CD4-positive, alpha-beta T cell treated with Interleukin-4 for 4 hours (primary cell): ENCODE measurements around the gene C6orf132.

Experiments used
- DNase-seq: peaks from one replicate; pipeline ENCODE4 v3.0.0-alpha.2; 2020

C6orf132 gene

GRCh38 chr6:42135161-42135560, 7.3 kb downstream of the C6orf132 start:
- DNase-seq = no peak

GRCh38 chr6:42133926-42134325, 8.5 kb downstream of the C6orf132 start:
- DNase-seq = no peak

DNA sequence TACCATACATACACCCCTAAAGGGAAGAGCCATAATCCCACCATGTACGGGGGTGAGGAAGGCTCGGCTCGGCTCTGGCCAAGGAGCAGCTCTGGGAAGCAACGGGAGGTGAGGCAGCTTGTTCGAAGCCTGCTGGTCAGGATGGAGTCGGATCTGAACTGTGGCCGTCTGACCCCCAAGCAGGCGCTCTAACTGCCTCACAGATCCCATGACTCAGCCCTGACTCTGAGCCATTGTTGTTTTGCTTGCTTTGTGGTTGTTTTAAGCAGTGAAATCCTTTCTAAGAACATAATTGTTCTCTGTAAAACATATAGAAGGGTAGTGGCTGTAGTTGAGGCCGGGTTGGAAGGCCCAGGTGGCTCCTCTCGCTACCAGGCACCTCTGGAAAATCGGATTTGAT, 10.9 kb downstream of the C6orf132 start:
- no peak for DNase-seq

DNA sequence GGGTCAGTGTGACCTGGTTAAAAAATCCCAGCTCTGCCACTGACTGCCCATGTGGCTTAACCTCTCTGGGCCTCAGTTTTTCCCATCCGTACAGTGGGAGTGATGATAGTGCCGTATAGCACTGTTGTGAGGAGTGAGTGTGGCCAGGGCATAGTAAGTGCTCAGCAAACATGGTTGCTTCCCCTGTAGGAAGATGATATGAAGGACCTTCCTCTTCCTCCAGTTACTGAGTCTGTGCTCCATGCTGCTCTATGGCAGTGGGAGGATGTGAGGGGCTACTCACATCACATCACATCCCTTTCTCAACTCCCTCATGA, 13.1 kb downstream of the C6orf132 start:
- DNase-seq = no peak

- no peak for DNase-seq
Observed at GRCh38 chr6:42128460-42129359, 13.7 kb downstream of the C6orf132 start.

DNA sequence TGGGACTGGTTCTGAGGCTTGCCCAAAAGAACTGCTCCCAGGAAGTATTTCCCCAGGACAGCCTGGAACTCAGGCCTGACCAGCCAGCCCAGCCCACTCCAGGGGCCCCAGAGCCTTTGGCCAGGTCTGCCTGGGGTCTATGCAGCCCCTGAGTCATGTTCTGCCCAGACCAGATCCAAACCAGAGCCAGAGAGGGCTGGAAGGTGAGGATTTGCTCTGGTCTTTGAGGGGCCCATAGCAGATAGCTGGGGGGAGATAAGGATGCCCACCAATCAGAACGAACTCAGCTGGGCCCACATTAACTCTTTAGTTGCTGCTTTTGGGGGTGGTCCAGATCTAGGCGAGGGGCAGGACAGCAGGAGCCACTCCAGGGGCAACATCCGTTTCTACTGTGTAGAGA, 16.8 kb downstream of the C6orf132 start:
- DNase-seq = no peak

DNA sequence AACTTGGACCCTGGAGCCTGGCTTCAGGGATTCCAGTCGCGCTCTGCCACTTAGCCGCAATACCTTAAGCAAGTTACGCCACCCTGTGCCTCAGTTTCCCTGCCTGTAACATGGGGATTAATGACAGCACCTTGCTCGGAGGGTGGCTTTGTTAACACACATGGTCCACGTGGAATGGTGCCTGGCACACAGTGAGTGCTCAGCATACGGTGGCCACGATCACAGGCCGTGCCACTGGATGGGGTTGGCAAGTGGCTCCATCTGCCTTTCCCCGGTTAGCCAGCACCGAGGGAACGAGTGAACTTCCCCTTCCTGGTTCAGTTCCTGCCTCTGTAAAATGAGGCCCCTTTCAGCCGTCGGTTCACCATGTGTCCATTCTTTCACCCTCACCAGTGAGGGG, 17.2 kb downstream of the C6orf132 start:
- DNase-seq = no peak

GRCh38 chr6:42124223-42124836, 18.1 kb downstream of the C6orf132 start:
- no peak for DNase-seq

DNA sequence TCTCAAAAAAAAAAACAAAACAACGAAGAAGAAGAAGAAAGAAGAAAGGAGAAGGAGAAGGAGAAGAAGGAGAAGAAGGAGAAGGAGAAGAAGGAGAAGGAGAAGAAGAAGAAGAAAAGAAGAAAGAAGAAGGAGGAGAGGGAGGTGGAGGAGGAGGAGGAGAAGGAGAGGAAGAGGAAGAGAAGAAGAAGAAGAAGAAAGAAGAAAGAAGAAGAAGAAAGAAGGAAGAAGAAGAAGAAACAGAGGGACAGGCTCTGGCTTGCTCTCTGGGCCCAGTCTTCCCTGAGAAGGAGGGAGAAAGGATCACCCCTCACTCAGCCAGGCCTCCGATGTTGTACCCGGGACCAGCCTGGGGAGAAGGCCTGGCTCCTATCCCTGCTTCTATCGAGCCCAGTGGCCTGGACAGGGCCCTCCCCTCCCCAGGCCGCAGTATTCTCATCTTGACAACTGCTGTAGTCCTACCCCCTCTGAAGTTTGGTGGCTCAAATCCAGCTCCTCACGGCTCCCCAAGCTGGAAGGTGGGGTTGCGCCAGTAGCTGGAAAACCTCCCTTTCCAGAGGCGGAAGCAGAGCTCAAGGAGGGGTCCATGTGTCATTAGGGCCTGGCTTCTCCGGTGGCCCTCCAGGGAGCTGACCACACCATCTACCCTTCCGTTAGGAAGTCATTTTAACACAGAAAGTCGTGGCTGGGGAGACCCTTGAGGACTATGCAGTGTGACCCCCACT, 18.9 kb downstream of the C6orf132 start:
- DNase-seq = no peak

- no peak for DNase-seq
Observed at GRCh38 chr6:42120895-42121865, 21.2 kb downstream of the C6orf132 start.

DNA sequence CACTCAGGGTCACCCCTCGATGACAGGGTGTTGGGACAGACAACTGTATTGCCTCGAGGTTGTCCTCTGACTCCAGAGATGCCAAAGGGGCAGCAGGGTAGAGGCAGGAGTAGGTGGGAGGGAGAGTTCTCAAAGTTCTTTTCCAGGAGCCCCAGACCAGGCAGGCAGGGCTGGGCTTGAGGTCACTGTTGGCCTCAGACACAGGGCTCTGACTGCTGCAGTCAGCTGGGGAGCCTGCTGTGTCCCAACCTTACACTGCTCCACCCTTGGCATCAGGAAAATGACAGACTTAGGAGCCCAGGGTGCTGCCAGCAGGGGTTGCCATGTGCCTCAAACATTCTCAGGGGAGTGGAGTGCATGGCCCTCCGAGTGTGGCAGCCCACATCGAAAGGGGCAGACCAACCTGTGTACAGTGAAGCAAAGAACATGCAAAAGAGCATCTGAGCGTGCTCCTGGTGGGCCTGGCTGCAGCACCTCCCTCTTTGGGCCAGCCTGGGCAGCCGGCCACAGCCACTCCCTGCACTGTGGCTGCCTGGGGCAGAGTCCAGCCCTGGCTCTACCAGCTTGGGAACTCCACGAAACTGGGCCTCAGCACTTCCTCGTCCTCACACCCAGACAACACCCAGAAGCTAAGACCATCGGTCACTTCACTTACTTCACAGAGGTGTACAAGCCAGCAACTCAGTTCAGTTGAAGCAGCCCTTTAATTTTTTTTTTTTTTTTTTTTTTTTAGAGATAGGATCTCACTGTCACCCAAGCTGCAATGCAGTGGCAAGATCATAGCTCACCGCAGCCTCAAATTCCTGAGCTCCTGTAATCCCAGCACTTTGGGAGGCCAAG, 24.0 kb downstream of the C6orf132 start:
- DNase-seq = no peak

DNA sequence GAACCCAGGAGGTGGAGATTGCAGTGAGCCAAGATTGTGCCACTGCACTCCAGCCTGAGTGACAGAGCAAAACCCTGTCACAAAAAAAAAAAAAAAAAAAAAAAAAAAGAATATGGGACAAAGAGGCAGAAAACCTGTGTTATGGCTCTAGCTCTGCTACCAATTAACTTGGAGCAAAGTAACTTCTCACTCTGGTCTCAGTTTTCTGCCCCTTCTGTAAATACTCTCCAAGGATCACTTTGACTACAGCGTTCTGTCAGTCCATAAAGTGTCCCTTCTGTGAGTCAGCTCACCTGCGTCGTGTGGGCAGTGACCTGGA, 24.6 kb downstream of the C6orf132 start:
- no peak for DNase-seq

DNA sequence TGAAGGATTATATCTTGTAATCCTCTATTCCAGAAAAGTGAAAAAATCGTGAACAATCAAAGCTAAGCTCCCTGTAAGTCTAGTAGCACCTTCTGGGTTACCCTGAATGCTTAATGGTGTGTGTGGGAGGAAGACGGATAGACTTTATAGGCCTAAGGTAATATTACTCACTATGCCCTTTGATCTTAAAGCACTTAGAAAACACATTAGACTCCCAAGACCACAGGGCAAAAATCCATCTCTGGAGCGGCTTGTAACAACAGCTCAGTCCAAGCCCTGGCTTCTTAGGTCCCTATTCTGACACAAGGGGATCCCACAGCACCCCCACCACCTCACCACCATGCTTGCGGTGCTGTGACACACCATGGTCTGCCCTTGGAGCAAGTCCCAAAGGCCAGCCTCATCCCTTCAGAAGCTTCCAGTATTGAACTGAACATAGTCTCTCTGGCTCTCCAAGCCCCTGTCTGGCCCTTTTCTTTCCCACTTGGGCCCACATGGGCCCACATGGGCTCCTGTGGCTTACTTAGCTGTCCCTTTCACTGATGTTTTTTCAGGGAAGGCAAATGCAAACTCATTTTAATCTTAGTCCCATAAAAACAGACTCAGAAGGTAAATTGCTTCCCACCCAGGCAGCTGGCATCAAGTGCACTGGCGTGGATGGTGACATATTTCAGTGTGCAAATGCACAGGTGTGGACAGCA, 28.3 kb downstream of the C6orf132 start:
- DNase-seq = no peak

GRCh38 chr6:42112351-42112750, 30.1 kb downstream of the C6orf132 start:
- no peak for DNase-seq

- DNase-seq = no peak
Observed at GRCh38 chr6:42110683-42111082, 31.7 kb downstream of the C6orf132 start.

DNA sequence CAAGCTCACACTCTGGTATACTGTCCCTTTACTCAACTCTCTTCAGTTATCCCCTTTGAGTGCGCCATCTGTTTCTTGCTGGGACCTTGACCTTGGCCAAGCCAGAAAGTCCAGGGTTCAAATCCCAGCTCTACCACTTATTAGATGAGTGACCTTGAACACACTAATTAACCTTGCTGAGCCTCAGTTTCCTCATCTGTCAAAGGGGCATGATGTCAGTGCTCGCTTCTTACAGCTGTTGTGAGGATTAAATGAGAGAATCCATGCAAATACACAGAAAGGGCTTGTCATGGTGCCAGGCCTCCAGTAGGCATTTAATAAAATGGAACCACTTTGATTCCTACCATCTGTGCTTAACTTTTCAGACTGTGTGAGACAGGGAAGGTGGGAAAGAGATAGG, 34.3 kb downstream of the C6orf132 start:
- DNase-seq = no peak

DNA sequence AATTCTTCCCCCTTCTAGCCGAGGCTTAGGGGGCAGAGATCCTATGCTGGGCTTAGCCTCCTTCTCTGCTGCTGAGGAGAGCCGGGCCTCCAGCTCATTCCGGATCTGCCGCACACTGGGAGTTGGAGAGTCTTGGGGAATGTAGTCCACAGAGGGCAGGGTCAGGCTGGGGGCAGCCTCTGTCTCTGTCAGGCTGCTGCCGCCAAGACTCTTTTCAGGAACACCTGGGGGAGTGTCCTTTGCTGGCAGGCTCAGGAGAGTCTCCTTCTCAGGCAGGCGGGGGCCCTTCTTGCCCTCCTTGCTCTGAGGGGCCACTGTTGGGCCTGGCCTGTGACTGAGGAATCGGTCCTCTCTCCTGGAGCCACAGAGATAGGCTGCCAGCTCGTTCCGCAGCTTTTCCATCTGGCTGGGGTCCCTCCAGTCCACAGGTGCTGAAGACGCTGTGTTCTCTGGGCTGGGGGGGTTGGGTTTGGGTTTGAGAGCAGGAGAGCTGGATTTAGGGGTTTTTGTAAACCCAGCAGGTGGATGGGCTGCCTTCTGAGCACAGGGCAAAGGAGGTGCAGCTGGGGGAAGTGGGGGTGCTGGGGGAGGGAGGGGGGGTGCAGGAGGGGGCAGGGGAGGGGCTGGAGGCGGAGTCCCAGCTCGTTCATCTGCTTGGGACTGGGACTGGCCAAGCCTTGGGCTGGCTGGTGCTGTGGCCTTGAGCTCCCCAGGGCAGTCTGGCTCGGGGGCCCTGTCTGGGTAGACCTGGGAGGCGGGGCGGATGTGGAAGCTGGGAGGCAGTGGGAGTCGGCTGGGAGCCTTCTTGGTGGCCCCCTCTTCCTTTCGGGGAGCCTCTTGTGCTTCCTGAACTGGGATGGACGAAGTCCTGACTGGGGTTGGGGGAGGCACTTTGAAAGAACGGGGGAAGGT, 36.1 kb downstream of the C6orf132 start:
- no peak for DNase-seq

DNA sequence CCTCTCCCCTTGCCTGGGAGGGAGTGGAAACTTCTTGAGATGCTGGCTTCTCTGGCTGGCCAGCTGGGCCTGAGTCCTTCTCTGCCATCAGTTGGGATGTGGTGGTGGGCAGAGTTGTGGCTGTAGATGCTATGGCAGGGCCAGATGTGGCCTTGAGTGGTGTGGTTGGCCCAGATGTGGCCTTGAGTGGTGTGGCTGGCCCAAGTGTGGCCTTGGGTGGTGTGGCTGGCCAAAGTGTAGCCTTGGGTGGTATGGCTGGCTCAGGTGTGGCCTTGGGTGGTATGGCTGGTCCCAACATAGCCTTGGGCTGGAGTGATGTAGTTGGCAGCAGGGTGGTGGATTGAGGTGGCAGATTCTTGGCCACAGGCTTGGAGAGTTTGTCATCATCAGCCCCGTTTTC, 36.7 kb downstream of the C6orf132 start:
- no peak for DNase-seq

GRCh38 chr6:42105156-42105648, 37.2 kb downstream of the C6orf132 start:
- no peak for DNase-seq

GRCh38 chr6:42104804-42105125, 37.7 kb downstream of the C6orf132 start:
- DNase-seq = no peak
